SU-DHL-6 (cell line): ENCODE results near the gene FAM47E.

Experiments used
- CTCF ChIP-seq: fragments of 200-600 bp; sonication (generic); IDR thresholded peaks from one replicate; pipeline ENCODE4 v1.5.1; 2017; ENCODE audit warnings: antibody characterized with exemption, mild to moderate bottlenecking, low read length, moderate library complexity; ENCODE audit not compliant: insufficient read depth, poor library complexity, severe bottlenecking
- EZH2phosphoT487 ChIP-seq: fragments of 200-600 bp; sonication (generic), shearing (Covaris generic); conservative IDR thresholded peaks from 2 replicates; pipeline ENCODE4 v1.6.1; 2018; ENCODE audit warnings: mild to moderate bottlenecking, antibody characterized with exemption, low read length, moderate library complexity, mixed read lengths

GRCh38 chr4:76272073-76272472 lies 20.6 kb downstream of the FAM47E start:
- no peak for TF ChIP-seq CTCF
- no peak for TF ChIP-seq EZH2phosphoT487
